ENCODE results near the gene SERPINB6.
"Not testable (repeated sequence)": the region's sequence is repeated elsewhere in the genome, so short reads cannot be mapped to it uniquely, and the experiment has no call there.

SERPINB6 gene

GRCh38 chr6:2947445-2947844 lies 23.9 kb downstream of the SERPINB6 start:
- no peak for DNase-seq (ENCODE audit: low read depth)
- H3K4me3 ChIP-seq (ENCODE audit: low read depth, low read length): no peak overlapping the region
- TF ChIP-seq, protein P1, sequence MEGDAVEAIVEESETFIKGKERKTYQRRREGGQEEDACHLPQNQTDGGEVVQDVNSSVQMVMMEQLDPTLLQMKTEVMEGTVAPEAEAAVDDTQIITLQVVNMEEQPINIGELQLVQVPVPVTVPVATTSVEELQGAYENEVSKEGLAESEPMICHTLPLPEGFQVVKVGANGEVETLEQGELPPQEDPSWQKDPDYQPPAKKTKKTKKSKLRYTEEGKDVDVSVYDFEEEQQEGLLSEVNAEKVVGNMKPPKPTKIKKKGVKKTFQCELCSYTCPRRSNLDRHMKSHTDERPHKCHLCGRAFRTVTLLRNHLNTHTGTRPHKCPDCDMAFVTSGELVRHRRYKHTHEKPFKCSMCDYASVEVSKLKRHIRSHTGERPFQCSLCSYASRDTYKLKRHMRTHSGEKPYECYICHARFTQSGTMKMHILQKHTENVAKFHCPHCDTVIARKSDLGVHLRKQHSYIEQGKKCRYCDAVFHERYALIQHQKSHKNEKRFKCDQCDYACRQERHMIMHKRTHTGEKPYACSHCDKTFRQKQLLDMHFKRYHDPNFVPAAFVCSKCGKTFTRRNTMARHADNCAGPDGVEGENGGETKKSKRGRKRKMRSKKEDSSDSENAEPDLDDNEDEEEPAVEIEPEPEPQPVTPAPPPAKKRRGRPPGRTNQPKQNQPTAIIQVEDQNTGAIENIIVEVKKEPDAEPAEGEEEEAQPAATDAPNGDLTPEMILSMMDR (IDR thresholded peaks at IDR 0.05; ENCODE audit: low read depth, low read length, missing control alignments): no peak
- in situ Hi-C loops (cut with HindIII; ENCODE audit: low sequenced_read_pairs): no loop called here

- in situ Hi-C loops (cut with HindIII; ENCODE audit: low sequenced_read_pairs): no loop called here
- TF ChIP-seq, protein P1 (IDR thresholded peaks at IDR 0.05; ENCODE audit: low read depth, low read length, missing control alignments): no peak
- DNase-seq (ENCODE audit: low read depth): no peak
- no peak overlapping the region for H3K4me3 ChIP-seq (ENCODE audit: low read depth, low read length)
Measured at GRCh38 chr6:2945153-2945452, 26.3 kb downstream of the SERPINB6 start.

GRCh38 chr6:2944405-2945152 lies 26.8 kb downstream of the SERPINB6 start:
- H3K4me3 ChIP-seq (ENCODE audit: low read depth, low read length): no peak overlapping the region
- TF ChIP-seq, protein P1 (IDR thresholded peaks at IDR 0.05; ENCODE audit: low read depth, low read length, missing control alignments): no peak
- no peak for DNase-seq (ENCODE audit: low read depth)
- in situ Hi-C loops (cut with HindIII; ENCODE audit: low sequenced_read_pairs): no loop called here

- TF ChIP-seq, protein P1 (IDR thresholded peaks at IDR 0.05; ENCODE audit: low read depth, low read length, missing control alignments): no peak
- in situ Hi-C loops (cut with HindIII; ENCODE audit: low sequenced_read_pairs): no loop called here
- no peak overlapping the region for H3K4me3 ChIP-seq (ENCODE audit: low read depth, low read length)
- DNase-seq (ENCODE audit: low read depth): no peak
Measured at GRCh38 chr6:2943564-2943955, 27.8 kb downstream of the SERPINB6 start.

DNA sequence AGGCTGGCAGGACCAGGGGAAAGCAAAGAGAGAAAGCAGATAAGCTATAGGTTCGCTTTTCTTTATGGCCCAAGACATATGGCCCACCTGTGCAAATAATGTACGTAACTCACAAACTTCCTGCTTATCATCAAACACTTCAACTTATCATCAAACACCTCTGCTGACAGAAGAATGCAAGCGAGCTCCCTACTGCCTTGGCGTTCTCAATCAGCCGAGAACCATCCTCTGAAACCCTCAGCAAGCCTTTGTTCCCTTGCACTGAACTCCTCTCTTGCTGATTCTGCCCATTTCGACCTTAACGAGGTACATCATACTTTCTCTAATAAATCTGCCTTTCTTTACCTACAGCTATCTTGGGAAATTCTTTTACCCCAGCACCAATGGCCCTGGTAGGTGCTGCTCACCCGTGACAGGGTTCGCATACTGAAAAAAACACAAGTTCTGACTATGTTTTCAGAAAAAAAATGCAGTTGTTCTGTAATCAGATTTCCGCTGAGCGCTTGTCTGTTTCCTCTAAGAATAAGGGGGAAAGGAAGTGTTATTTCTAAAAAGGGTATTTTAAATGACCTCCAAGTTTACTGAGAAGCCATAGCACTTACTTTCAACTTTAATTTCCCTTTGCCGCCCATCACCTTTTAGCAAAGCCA lies 28.3 kb downstream of the SERPINB6 start:
- H3K4me3 ChIP-seq (ENCODE audit: low read depth, low read length): no peak overlapping the region
- DNase-seq (ENCODE audit: low read depth): no peak
- TF ChIP-seq, protein P1 (IDR thresholded peaks at IDR 0.05; ENCODE audit: low read depth, low read length, missing control alignments): no peak
- in situ Hi-C loops (cut with HindIII; ENCODE audit: low sequenced_read_pairs): no loop called here

DNA sequence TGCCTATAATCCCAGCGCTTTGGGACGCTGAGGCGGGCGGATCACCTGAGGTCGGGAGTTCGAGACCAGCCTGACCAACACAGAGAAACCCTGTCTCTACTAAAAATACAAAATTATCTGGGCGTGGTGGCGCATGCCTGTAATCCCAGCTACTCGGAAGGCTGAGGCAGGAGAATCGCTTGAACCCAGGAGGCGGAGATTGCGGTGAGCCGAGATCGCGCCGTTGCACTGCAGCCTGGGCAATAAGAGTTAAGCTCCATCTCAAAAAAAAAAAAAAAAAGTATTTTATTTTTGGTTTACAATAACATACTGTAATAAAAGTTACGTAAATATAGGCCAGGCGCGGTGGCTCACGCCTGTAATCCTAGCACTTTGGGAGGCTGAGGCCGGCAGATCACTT lies 29.3 kb downstream of the SERPINB6 start:
- in situ Hi-C loops (cut with HindIII; ENCODE audit: low sequenced_read_pairs); H3K4me3 ChIP-seq (ENCODE audit: low read depth, low read length); DNase-seq (ENCODE audit: low read depth): not testable (repeated sequence)

GRCh38 chr6:2940851-2941250 lies 30.5 kb downstream of the SERPINB6 start:
- TF ChIP-seq, protein P1 (IDR thresholded peaks at IDR 0.05; ENCODE audit: low read depth, low read length, missing control alignments): no peak
- no peak for DNase-seq (ENCODE audit: low read depth)
- no peak overlapping the region for H3K4me3 ChIP-seq (ENCODE audit: low read depth, low read length)
- in situ Hi-C loops (cut with HindIII; ENCODE audit: low sequenced_read_pairs): no loop called here
